KOPT-K1 (cell line): Measurements from ENCODE around the gene PSMB3.
"Not testable (repeated sequence)": the region's sequence is repeated elsewhere in the genome, so short reads cannot be mapped to it uniquely, and the experiment has no call there.

Source experiments
- H3K27ac ChIP-seq: fragments of 200-600 bp; sonication (generic); 2 replicates; pipeline ENCODE4 v1.5.1; 2016; ENCODE audit warnings: antibody characterized with exemption, mild to moderate bottlenecking, low read depth, low read length; ENCODE audit not compliant: poor library complexity, severe bottlenecking
- H3K36me3 ChIP-seq: fragments of 200-600 bp; sonication (generic); 2 replicates; pipeline ENCODE4 v1.5.1; 2017; ENCODE audit warnings: antibody characterized with exemption, mild to moderate bottlenecking, low read length, moderate library complexity; ENCODE audit not compliant: insufficient read depth
- H3K9me3 ChIP-seq: fragments of 200-600 bp; sonication (generic); 2 replicates; pipeline ENCODE4 v1.5.1; 2017; ENCODE audit warnings: antibody characterized with exemption, low read length, mild to moderate bottlenecking; ENCODE audit not compliant: insufficient read depth, poor library complexity, severe bottlenecking

Gene PSMB3

DNA sequence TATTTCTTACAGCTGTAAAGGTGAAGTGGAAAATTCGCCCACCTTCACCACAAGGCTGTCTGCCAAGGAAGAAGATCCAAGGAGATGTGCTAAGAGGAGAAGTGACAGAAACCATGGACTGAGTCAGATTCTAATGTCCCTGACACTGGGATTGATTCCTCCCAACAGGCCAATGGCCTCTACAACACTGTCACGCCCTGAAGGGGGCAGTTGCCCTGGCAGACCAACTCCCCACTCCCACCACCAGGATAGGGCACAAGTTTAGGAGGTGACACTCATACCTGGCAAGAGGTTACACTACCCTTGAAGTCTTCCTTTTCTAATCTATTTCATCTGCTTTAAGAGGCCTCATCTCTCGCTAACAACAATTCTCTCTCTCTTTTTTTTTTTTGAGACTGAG is 30.7 kb downstream of the PSMB3 start:
- Histone ChIP-seq H3K9me3 (no peaks in the 10 kb centered on the region), H3K36me3 (peaks cover 91% of the 10 kb centered on the region), H3K27ac (no peak overlapping the region)

DNA sequence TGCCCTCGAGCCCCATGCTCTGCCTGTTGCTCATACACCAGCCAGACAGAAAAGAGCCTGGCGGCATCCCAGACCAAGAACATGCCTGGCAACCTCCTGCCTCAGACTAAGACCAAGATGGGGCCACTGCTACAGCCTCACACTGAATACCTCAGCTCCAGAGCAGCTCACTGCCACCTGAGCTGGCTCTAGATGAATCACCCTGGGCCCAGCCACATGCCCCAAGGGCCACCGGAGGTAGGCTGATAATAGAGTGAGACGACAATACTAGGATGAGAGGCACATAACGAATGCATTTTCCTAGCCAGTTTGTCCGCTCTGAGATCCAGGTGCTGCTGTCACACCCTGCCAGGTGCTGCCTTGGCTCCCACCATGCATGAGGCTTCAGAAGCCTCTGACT is 33.8 kb downstream of the PSMB3 start:
- peaks cover 77% of the 10 kb centered on the region for H3K36me3 ChIP-seq
- H3K27ac ChIP-seq: no peak overlapping the region
- no peaks in the 10 kb centered on the region for H3K9me3 ChIP-seq

DNA sequence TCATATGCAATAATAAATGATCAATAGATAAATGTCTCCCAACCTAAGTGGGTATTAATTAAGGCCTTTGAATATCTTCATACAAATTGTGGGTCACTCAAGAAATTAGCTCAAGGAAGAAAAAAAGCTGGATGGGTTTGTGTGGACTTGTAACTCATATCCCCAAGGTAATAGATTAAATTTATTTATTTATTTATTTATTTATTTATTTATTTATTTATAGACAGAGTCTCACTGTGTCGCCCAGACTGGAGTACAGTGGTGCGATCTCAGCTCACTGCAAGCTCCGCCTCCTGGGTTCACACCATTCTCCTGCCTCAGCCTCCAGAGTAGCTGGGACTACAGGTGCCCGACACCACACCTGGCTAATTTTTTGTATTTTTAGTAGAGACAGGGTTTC is 35.5 kb downstream of the PSMB3 start:
- H3K36me3 ChIP-seq: peaks cover 71% of the 10 kb centered on the region
- H3K27ac ChIP-seq, H3K9me3 ChIP-seq: not testable (repeated sequence)

DNA sequence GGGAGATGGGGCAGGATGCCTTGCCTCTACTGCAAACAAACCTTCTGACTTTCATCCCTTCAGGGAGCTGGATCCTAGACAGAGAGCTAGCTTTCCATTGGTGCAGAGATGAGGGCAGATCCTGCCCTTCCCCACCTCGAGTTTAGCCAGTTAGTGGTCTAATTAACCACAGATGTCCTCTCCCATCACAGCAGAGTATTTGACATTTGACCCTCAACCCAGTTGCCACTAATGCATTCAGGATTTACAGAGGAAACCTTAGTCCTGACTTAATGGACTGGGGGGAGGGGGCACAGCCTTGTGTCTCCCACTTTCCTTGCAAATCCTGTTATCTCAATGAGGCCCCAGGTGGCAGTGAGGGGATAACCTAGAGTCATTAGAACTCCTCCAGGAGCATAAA is 36.6 kb downstream of the PSMB3 start:
- H3K36me3 ChIP-seq: peaks cover 70% of the 10 kb centered on the region
- no peak overlapping the region for H3K27ac ChIP-seq
- H3K9me3 ChIP-seq: no peaks in the 10 kb centered on the region

DNA sequence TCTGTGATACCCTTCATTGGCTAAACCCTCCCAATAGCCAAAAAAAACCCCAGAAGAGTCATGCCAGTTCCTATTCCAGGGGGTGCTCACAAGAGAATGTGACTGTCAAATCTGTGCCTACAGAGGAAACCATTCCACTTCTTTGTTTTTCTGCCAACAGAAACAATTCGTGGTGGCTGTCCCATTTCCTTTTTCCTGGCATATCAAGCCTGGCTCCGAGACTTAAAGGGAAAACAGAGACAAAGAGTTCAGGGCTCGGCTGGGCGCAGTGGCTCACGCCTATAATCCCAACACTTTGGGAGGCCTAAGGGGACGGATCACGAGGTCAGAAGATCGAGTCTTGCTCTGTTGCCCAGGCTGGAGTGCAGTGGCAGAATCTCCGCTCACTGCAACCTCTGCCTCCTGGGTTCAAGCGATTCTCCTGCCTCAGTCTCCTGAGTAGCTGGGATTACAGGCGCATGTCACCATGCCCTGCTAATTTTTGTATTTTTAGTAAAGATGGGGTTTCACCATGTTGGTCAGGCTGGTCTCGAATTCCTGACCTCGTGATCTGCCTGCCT is 37.7 kb downstream of the PSMB3 start:
- H3K36me3 ChIP-seq: peaks cover 69% of the 10 kb centered on the region
- H3K9me3 ChIP-seq, H3K27ac ChIP-seq: not testable (repeated sequence)

DNA sequence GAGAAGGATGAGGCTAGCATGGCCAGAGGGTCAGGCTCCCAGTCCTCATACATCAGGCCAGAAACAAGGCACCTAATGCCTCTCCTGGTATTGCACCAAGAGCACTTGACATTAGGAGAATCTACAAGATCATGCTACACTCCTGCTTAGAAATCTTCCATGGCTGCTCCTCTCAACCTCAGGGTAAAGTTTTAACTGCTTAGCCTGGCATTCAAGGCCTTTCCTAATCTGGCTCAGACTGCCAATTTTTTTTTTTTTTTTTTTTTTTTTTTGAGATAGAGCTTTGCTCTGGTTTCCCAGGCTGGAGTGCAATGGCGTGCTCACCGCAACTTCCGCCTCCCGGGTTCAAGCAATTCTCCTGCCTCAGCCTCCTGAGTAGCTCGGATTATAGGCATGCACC is 38.6 kb downstream of the PSMB3 start:
- Histone ChIP-seq H3K36me3 (peaks cover 69% of the 10 kb centered on the region), H3K9me3 (no peaks in the 10 kb centered on the region), H3K27ac (no peak overlapping the region)

DNA sequence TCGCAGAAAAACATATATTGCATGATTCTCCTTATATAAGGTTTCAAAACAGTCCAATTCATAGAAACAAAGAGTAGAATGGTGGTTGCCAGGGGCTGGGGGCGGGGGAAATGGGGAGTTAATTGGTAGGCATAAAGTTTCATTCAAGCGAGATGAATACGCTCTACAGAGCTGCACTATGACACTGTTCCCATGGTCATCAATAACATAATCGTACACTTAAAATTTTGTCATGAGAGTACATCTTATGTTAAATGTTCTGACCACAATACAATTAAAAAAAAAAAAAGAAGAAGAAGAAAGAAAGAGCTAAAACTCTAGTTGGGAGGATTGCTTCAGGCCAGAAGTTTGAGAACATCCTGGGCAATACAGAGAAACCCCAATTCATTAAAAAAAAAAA is 41.7 kb downstream of the PSMB3 start:
- H3K27ac ChIP-seq: no peak overlapping the region
- no peaks in the 10 kb centered on the region for H3K9me3 ChIP-seq
- H3K36me3 ChIP-seq: peaks cover 67% of the 10 kb centered on the region

DNA sequence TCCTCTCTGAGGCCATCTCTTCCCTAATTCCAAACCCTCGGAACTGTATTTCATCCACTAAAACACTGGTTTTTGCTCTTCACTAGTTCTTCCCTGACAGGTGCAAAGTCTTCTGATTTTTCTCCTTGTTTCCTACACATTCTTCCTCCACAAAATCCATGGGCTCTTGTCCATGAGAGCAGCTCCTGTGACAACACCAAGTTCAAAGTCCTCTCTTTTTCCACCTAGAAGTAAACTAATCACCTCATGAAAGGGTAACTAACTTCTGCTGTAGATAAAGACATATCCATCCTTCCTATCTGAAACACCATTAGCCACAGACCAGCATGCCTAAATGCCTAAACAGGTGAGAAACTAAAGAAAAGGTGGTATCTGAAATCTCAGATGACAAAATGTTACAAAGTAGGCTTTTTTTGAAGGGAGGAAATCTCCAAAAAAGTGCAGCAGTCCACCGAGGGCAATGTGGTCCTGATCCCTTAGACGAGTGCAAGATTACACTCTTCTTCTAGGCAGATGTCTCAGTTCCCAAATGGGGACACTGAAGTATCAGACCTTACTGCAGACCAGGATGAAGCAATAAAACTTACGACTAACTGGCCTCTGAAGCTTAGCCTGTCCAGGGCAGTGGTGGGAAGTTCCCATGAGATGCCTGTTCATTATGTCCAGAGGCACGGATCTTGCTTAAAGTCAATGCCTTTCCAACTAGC is 44.1 kb downstream of the PSMB3 start:
- Histone ChIP-seq H3K27ac (no peak overlapping the region), H3K9me3 (no peaks in the 10 kb centered on the region), H3K36me3 (peaks cover 62% of the 10 kb centered on the region)

DNA sequence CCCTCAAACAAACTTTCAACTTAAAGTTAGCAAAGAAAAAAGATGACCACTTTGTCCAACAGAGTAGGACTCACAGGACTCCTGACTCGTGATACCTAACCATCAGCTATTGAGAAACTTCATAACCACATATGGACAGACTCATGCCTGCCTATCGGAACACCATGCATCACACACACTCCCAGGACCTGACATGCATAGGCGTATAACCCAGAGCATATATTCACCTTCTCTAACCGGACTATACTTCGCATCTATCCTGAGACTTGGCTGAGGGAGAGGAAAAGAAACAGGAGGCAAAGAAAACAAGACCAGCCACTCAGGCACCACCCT is 44.6 kb downstream of the PSMB3 start:
- Histone ChIP-seq H3K27ac (peak overlapping the region; percentile 92), H3K9me3 (no peaks in the 10 kb centered on the region), H3K36me3 (peaks cover 65% of the 10 kb centered on the region)

DNA sequence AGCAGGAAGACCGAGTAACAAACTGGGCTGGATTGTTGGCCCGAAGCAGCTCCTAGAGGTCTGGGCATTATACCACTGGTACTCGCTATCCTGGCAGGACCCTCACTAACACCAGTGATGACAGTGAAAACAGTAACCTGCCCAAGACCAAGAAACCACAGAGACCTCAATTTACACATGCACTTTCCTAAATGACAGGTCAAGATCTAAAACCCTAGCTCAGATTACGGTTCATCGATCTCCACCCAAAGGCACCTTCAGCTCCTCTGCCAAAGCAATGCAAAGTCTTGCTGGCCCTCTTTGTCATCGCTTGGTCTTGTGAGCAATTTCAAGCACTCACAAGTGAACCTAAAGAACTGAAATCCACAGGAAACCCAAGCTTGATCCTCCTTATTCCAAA is 45.3 kb downstream of the PSMB3 start:
- H3K36me3 ChIP-seq: peaks cover 65% of the 10 kb centered on the region

DNA sequence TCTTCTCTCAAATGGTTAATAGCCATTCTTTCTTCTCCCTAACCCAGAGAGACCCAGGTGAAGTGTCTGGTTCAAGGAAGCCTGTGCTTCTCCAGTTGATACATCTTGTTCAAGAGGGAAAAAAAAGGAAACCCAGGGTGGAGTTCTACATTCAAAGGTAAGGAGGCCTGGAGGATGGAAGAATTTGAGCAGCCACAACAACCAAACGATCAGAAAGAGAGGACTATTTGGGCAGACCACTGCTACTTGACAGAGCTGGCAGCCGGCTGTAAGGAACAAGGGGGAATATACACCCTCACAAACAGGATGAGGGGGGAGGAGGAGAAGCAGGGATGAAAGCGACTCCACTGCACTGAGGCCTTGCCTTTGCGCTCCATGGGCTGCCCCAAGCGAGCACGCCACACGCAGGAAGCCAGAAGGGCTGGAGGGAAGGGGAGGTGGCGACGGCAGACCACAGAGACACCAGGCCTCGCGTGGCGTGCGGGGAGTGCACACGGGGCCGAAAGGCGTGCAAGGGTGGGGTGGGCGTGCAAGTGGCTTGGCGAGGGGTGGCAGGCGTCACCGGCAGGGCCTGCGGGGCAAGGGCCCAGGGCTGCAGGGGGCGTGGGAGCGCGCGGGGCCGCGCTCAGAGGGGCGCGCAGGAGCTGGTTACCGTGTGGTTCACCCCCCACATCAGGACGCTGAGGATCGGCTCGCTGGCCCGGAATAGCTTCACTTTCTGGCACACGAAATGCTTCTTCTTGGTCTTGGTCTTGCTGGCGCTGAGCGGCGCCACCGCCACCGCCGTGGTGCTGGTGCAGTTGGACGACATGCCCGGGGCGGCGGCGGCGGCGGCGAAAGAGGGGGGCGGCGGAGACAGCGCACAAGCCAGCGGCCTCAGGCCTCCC is 46.3 kb downstream of the PSMB3 start:
- Histone ChIP-seq H3K36me3 (peaks cover 67% of the 10 kb centered on the region), H3K9me3 (no peaks in the 10 kb centered on the region), H3K27ac (peak overlapping the region; percentile 92)

More for the DNA sequence above, 45.3 kb downstream of the PSMB3 start:
- Histone ChIP-seq H3K9me3 (no peaks in the 10 kb centered on the region), H3K27ac (peak overlapping the region; percentile 92)

DNA sequence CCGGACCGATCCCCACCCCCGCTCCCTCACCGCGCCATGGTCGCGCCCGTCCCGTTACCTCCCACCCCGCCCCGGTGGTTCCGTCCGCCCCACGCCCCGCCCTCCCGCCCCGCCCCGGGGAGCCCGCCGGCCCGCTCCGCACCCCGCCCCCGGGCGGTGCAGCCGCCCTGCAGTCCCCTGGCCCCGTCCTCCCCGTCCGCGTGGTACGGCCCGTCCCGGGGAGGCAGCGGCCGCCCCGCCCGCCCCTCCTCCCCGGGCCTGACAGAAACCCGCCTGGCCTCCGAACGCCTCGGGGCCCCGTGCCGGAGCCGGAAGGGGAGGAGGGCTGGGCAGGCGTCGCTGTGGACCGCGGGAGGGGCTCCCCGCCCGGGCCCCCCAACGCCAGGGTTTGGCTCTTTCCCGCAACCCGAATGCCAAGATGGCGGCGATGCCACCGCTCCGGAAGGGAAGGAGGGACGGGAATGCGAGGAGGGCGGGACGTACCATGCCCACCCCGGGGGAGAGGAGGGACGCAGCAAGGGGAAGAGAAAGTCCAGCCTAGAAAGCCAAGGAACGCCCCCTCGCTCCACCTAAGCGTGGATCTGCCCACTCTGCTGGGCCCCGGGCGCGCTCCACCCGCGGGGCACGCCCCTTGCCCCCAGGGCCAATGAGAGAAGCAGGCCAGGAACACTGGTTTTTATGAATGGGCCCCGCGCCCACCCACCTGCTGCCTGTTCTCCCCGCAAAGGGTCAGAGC is 47.1 kb downstream of the PSMB3 start, which contains the start of gene PIP4K2B:
Gene PIP4K2B (minus strand): TSS at position 56 of the 736 bp plus-strand sequence. CDS start 132 bp downstream, outside the sequence.
- Histone ChIP-seq H3K36me3 (peaks cover 66% of the 10 kb centered on the region), H3K27ac (peak within 1 kb of the TSS; percentile 92), H3K9me3 (no peaks in the 10 kb centered on the region)

DNA sequence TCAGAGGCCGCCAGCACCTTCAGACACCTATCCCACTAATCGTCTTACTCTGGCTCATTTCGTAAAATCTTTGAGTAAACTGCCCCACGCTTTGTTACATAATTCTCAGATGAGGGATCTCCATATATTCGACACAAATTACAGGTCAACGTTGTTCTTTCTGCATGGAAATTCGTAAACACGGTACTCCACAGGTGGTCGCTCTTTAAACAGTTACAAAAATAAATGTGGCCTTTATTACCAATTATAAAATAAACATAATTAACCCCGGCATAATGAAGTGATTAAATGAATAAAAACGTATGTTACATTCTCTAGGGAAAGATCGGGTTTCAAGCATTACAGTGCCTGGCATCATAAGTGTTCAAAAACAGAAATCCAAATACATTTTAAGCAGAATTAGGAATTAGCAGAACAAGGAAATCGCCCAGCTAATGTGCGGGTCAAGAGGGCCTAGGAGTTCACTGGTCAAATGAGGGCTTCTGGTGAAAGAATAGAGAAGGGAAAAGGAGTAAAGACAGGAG is 47.8 kb downstream of the PSMB3 start:
- no peaks in the 10 kb centered on the region for H3K9me3 ChIP-seq
- peak overlapping the region; percentile 92 for H3K27ac ChIP-seq
- peaks cover 66% of the 10 kb centered on the region for H3K36me3 ChIP-seq

DNA sequence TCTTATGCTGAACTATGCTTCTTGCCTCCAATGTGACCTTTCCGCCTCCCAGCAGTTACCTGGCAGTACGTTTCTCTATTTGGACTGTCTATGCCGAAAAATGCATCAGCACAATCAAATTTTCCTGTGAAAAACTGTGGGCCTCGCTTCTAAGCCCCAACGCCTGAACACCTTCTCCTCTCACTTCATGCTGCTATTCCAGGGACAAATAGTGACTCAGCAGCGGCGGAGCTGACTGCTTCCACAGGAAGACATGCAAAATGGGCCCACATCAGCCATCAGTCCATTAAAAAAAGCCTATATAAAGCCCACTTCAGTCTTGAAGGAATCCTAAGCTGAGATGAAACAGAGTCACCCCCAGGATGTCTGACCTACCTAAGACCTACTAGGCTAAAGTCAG is 57.3 kb downstream of the PSMB3 start:
- Histone ChIP-seq H3K9me3 (no peaks in the 10 kb centered on the region), H3K27ac (no peak overlapping the region), H3K36me3 (peaks cover 99% of the 10 kb centered on the region)
